Measurements from ENCODE around the gene PTPN12.

PTPN12 gene

DNA sequence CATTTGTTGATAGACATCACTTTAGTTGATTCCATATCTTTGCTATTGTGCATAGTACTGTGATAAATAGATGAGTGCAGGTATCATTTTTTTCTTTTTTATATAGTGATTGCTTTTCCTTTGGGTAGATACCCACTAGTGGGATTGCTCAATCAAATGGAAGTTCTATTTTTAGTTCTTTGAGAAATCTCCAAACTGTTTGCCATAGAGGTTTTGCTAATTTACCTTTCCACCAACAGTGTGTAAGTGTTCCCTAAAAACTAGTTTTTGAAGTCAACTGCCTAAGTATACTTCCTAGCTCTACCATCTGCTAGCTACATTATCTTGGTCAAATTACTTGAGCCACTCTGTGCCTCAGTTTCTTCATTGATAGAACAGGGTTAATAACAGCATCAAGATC lies 127.6 kb downstream of the PTPN12 start:
- DNase-seq (ENCODE audit: low spot score) = no peak

DNA sequence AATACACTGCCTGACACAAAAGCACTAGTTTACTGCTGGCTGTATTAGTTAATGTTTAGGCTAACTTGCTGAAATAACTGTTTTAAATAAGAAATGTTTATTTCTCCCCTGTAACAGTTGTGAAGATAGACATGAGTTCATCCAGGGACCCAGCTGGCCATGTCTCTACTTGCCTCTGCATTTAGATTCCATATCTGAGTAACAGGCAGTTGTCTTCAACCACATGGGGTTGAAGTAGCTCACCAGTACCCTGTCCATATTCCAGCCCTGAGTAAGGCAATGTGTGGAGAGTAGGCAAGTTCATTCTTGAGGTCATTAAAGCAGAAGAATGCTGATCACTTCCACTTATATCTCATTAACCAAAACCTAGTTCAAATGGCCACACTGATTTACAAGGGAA lies 128.1 kb downstream of the PTPN12 start:
- DNase-seq (ENCODE audit: low spot score) = no peak

DNA sequence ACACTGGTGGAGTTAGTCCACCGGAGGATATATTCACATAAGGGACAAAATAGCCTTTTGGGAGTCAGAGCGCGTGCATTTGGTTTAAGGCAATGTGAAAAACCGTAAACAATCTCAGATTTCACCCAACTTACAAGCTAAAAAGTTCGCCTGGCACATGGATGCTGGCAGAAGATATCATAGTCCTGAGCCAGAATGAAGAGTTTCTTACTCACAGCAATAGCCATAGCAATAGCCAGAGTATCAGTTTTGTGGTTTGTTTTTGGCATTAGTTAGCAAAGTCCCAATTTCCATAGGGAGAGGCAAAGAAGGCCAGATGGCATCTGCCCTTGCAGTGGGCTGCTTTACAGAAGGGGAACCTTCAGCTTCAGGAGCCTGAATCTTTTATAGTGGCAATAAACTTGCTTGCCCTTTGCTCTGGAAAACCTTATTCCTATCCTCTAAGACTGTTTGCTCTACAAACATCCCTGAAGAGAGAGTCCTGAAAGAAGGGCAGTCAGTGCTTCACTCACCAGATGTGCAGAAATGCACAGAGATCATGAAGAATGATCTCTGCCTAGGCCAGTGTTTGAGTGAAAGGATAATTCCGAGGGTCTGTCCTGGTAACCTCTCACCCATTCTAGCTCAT lies 130.5 kb downstream of the PTPN12 start:
- no peak for DNase-seq (ENCODE audit: low spot score)

DNA sequence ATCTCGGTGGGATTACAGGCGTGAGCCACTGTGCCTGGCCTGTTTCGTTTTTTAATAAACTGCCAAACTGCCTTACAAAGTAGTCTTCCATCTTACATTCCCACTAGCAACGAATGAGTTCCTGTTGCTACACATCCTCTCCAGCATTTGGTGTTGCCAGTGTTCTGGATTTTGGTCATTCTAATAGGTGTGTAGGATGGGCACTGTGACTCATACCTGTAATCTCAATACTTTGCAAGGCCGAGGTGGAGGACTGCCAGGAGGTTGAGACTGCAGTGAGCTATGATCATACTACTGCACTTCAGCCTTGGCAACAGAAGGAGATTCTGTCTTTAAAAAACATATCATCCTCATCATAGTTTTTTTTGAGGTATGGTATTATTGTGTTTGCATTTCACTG lies 137.8 kb downstream of the PTPN12 start:
- DNase-seq (ENCODE audit: low spot score) = no peak

DNA sequence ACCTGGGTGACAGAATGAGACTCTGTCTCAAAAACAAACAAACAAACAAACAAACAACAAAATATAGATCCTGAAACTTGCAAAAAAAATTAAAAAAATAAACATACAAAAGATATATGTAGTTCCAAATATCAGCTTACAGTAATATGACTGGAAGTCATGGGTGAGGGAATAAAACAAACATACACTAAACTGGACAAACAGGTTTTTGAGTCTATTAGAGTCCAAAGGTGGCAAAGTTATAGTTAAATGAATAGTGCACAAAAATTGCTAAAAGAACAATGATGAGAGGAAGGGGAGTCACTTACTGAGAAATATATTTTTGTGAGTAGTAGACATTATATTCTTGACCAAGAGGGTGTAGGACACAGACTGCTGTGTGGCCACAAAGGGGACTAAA lies 142.5 kb downstream of the PTPN12 start:
- no peak for DNase-seq (ENCODE audit: low spot score)

DNA sequence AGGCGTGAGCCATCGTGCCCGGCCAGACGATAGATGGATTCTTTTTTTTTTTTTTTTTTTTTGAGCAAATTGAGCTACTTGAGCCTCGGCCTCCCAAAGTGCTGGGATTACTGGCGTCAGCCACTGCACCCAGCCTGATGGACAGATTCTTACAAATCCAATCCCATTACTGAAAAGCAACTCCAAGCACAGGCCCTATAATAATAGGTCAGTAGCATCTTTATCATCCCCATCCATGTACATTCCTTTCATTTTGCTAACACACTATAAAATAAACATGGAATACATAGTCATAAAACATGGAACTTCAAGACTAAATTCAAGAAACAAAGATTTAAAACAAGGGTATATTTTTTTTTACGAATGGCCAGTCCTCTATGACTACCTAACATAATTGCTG lies 143.2 kb downstream of the PTPN12 start:
- DNase-seq (ENCODE audit: low spot score) = no peak

DNA sequence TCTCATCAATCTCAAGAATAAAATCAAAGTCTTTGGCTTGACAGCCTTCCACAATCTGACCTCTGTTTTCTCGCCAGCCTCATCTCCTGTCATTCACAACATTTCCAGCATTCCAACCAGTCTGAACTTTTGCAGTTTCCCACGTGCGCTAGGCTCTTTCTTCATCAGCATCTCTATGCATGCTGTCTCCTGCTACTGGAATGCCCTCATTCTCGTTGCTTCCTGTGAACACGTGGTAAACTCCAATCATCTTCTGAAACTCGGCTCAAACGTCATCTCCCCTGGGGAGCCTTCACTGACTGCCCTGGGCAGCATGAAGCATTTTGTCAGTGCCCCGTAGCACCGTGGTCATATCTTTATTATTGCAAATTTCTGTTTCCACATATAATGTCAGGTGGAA lies 146.9 kb downstream of the PTPN12 start:
- DNase-seq (ENCODE audit: low spot score) = no peak

DNA sequence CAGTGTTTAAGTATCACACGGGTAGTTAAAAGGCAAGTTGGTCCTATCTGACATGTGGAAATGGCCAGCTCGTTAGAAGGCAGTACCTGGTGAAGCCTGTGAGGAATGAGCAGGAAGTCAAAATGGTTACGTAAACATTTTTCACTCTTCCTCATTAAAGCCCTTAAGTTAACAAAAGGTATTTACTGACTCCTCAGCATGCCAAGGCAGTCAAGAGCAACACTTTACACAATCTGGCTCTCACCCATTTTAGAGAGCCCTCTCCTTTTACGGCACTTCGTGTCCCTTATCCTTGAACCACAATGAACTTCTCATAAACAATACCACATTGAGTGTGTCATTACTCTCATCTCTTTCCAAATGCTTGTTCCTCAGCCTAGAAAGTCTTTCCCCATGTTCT lies 148.1 kb downstream of the PTPN12 start:
- no peak for DNase-seq (ENCODE audit: low spot score)

DNA sequence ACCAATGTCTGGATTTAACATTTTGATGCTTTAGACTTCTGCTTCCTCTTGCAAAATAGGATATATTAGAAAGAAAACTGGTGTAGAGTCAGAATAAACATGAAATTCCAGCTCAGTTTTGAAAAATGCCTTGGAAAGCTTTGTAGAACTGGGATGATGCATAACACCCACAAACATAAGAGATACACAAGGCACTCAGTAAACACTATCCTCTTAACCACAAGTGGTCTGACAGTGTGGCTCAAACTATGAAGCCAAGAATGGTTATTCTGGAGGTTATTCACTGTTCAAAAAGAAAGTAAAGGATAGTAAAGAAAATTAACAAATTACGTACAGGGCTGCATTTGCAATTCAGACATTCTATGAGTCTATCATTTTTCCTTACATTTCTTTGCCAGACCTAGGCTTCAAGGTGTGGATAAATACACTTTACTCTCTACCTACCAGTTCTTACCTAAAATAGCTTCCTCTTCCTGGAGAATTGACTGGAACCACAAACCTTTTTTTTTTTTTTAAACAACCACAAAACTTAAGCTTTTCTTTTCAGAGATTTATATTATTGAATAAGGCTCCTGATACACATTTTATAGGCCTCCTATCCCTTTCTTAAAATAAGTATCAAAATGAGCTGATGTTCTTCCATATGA lies 150.1 kb downstream of the PTPN12 start:
- no peak for DNase-seq (ENCODE audit: low spot score)

DNA sequence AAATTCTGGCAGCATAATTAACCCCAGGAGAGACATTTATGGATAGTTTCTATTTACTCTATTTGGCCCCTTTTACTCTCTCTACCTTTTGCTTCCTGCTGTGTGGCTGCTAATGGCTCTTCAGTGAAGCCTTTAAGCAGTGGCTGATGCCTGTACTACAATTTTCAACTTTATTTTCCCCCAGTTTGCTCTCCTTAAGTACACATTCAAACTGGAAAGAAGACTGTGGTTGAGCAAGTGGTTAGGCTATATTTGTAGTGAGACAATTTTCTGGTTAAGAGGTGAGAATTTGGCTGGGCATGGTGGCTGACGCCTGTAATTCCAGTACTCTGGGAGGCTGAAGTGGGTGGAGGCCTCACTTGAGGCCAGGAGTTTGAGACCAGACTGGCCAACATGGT lies 150.7 kb downstream of the PTPN12 start:
- no peak for DNase-seq (ENCODE audit: low spot score)

Measured in pons (tissue), 1 donor.